Tibial nerve (tissue), 3 donors: ENCODE data around the gene KRT13.

Experiments
- POLR2A ChIP-seq, 2 donors: fragments of 450-650 bp; IDR thresholded peaks; one replicate each; pipeline ENCODE4 v1.6.1; 2017; ENCODE audit warnings: antibody characterized with exemption in 2 of 2, mild to moderate bottlenecking in 2 of 2, moderate library complexity in 2 of 2
- TF ChIP-seq, protein P1 (sequence below), 5 experiments: fragments of 200-600 bp in 3 of 5; fragments of 450-650 bp in 2 of 5; sonication (generic) in 3 of 5; IDR thresholded peaks; one replicate each; pipeline ENCODE4 v1.5.1; 2016 to 2019; ENCODE audit warnings: antibody characterized with exemption in 5 of 5, mild to moderate bottlenecking in 3 of 5, moderate library complexity in 2 of 5

GRCh38 chr17:41549596-41550039 lies 44.2 kb upstream of the KRT13 start:
- TF ChIP-seq POLR2A (IDR thresholded peaks at IDR 0.05) = no peak
- TF ChIP-seq, protein P1, sequence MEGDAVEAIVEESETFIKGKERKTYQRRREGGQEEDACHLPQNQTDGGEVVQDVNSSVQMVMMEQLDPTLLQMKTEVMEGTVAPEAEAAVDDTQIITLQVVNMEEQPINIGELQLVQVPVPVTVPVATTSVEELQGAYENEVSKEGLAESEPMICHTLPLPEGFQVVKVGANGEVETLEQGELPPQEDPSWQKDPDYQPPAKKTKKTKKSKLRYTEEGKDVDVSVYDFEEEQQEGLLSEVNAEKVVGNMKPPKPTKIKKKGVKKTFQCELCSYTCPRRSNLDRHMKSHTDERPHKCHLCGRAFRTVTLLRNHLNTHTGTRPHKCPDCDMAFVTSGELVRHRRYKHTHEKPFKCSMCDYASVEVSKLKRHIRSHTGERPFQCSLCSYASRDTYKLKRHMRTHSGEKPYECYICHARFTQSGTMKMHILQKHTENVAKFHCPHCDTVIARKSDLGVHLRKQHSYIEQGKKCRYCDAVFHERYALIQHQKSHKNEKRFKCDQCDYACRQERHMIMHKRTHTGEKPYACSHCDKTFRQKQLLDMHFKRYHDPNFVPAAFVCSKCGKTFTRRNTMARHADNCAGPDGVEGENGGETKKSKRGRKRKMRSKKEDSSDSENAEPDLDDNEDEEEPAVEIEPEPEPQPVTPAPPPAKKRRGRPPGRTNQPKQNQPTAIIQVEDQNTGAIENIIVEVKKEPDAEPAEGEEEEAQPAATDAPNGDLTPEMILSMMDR (IDR thresholded peaks at IDR 0.05) = no peak
